ENCODE data around the gene BRD4.

GRCh38 chr19:15243236-15243957 is 88.9 kb downstream of the BRD4 start:
- TF ChIP-seq POLR2AphosphoS5 (IDR thresholded peaks at IDR 0.05; ENCODE audit: insufficient read depth, low read depth, low read length), result no peak
- no peak for TF ChIP-seq EZH2 (IDR thresholded peaks at IDR 0.05; ENCODE audit: borderline replicate concordance, low read depth, low read length, severe bottlenecking)
- no peak for TF ChIP-seq CTCF (IDR thresholded peaks at IDR 0.05; ENCODE audit: extremely low read depth in 1 of 2, insufficient read depth in 1 of 2, low read depth in 1 of 2, low read length in 2 of 2)
- TF ChIP-seq POLR2A (IDR thresholded peaks at IDR 0.05; ENCODE audit: low read depth, low read length), result no peak
- TF ChIP-seq MYC (IDR thresholded peaks at IDR 0.05; ENCODE audit: low read depth, low read length), result no peak
- no peak for TF ChIP-seq MAX (IDR thresholded peaks at IDR 0.05; ENCODE audit: insufficient read depth, insufficient read length)
- no peak for TF ChIP-seq JUN (IDR thresholded peaks at IDR 0.05; ENCODE audit: borderline replicate concordance, insufficient read depth, insufficient read length, low read depth)
- TF ChIP-seq FOS (IDR thresholded peaks at IDR 0.05; ENCODE audit: borderline replicate concordance, insufficient read depth, low read length), result no peak
